SK-N-MC (cell line): Measurements from ENCODE around the gene MS4A1.

ENCODE experiments used
- EZH2 ChIP-seq: fragments of 200-600 bp; sonication (generic); IDR thresholded peaks from one replicate; pipeline ENCODE4 v1.6.1; 2017; ENCODE audit warnings: antibody characterized with exemption
- FOXP2 ChIP-seq: optimal IDR thresholded peaks from 2 replicates; pipeline ENCODE3; 2011; ENCODE audit warnings: mild to moderate bottlenecking, moderate library complexity; ENCODE audit not compliant: insufficient read depth; ENCODE audit errors: extremely low read length, control extremely low read depth
- POLR2AphosphoS5 ChIP-seq: IDR thresholded peaks from 2 replicates; pipeline ENCODE4 v1.6.1; 2012; ENCODE audit warnings: mild to moderate bottlenecking, low read depth, low read length, borderline replicate concordance

DNA sequence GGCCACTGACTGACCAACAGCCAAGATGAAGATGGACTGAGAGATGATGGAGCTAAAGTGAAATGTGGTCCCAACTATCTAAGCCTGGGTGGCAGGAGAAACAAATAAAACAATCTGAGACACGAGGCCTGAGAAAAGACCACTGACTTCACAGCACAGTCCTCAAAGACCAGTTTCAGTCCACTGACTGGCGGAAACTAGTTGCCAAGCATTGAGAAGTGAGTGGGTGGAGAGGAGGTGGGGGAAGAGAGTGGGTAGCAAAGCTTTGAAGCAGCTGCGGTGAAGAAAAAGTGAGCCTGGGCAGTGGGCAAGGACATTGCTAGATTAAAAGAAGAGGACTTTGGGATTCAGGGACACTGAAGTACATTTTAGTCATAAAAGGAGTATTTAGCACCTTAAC is 1.9 kb downstream of the MS4A1 start:
- TF ChIP-seq EZH2 (no peak), POLR2AphosphoS5 (no peak), FOXP2 (no peak)
